Measurements from ENCODE around the gene GASK1B. TPM values are rescaled to one million over a fixed set of nuclear protein-coding genes. Genes with fewer than 3 reads are reported as not detected.

Gene GASK1B
- total RNA-seq, 4 donors from 2014 or later, result 7.9 to 22.5 (median 14.1) TPM

DNA sequence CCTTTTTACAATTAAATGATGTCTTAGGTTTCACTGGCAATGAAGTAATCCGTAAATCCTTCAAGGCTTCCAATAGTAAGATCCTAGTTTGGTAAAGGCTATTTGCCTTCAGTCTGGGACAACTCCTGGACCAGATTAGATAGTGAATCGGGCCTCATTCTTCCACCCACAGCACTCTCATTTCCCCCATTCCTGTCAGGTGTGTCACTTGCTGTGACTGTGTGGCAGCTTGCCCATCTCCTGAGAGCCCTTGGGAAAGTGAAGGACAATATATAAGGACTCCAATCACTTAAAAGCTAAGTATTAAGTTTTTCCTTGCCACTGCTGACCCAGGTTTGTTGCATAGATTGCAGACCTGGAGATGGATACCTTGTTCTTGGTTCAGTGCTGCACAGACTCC, 3.3 kb upstream of the GASK1B start:
- TF ChIP-seq, protein P1, sequence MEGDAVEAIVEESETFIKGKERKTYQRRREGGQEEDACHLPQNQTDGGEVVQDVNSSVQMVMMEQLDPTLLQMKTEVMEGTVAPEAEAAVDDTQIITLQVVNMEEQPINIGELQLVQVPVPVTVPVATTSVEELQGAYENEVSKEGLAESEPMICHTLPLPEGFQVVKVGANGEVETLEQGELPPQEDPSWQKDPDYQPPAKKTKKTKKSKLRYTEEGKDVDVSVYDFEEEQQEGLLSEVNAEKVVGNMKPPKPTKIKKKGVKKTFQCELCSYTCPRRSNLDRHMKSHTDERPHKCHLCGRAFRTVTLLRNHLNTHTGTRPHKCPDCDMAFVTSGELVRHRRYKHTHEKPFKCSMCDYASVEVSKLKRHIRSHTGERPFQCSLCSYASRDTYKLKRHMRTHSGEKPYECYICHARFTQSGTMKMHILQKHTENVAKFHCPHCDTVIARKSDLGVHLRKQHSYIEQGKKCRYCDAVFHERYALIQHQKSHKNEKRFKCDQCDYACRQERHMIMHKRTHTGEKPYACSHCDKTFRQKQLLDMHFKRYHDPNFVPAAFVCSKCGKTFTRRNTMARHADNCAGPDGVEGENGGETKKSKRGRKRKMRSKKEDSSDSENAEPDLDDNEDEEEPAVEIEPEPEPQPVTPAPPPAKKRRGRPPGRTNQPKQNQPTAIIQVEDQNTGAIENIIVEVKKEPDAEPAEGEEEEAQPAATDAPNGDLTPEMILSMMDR (IDR thresholded peaks at IDR 0.05), result no peak
- no peak for TF ChIP-seq EP300 (IDR thresholded peaks at IDR 0.05; ENCODE audit: low read depth)
- TF ChIP-seq POLR2A (IDR thresholded peaks at IDR 0.05), result no peak
- no peak for TF ChIP-seq POLR2AphosphoS5 (IDR thresholded peaks at IDR 0.05)
- Histone ChIP-seq H3K9me3 (no peaks in the 10 kb centered on the region), H3K4me3 (no peak overlapping the region), H3K36me3 (no peaks in the 10 kb centered on the region), H3K27ac (no peak overlapping the region), H3K27me3 (no peaks in the 10 kb centered on the region), H3K4me1 (peaks cover 0 to 32% (median 14%) of the 10 kb centered on the region in 4 donors)
- DNase-seq, result peak; percentile 25
- WGBS, 2 donors (ENCODE audit: low coverage in 1 of 2), result 42 to 71% methylated on average over 1 to 2 of the region's 2 CpGs
- in situ Hi-C loops (cut with MboI; ENCODE audit: low pct_ligation_motif_present in 1 of 4, low pct_unique_long_range_greater_than_20kb in 1 of 4, low sequenced_read_pairs in 3 of 4) (no loop called here), intact Hi-C loops (cut with DNase I; ENCODE audit: low total_unique reads) (no loop called here)

DNA sequence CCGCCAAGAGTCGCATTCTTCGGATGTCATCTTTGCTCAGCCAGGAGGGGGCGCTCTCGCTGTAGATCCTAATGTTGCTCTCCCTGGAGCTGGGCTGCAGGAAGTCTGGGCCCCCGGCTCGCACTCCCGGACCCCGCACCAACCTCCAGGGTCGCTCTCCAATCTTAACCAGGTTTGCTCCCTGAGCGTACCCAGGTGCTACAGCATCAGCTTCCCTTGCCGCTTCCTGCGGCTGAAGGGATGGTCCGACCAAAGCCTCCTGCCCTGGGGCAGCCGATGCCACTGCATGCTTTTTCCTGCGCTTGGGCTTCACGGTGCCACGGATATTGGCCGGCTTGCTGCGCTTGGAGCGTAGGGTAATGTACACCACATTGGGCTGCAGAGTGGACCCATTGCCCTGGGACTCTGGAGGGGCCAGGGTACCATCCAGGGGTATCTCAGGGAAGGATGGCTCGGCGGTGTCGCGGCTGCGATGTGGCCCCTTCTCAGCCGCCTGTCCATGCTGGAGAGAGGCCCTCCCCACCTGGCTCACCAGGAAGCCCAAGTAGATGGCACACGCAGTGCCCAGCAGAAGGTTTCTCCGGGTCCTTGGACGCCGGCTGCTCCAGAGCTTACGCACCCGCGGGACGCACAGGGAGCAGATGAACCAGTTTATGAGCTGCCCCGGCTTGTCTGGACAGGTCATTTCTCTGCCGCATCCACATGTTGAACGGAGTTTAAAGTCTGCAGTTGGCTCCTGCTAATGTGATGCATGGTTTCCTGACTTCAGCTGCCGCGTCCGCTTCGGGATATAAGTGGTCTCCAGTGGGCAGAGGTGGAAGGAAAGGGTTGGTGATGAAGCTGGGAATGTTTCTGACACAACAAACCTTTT, 1.9 kb downstream of the GASK1B start:
- no peaks in the 10 kb centered on the region for H3K27me3 ChIP-seq
- H3K9me3 ChIP-seq, result no peaks in the 10 kb centered on the region
- in situ Hi-C loops (cut with MboI; ENCODE audit: low pct_ligation_motif_present in 1 of 4, low pct_unique_long_range_greater_than_20kb in 1 of 4, low sequenced_read_pairs in 3 of 4) (loop anchor here in 1 of 4 donors (25.0 kb wide), 1 partner anchor 184 kb away; no protein-coding TSS in a partner anchor), intact Hi-C loops (cut with DNase I; ENCODE audit: low total_unique reads) (no loop called here)
- H3K36me3 ChIP-seq, result no peaks in the 10 kb centered on the region
- peak; percentile 45 for DNase-seq
- peak overlapping the region; percentile 5 to 37 (median 29) for H3K4me3 ChIP-seq
- peak overlapping the region; percentile 70 to 82 (median 78) for H3K27ac ChIP-seq
- TF ChIP-seq POLR2A (IDR thresholded peaks at IDR 0.05), result no peak
- TF ChIP-seq, protein P1 (IDR thresholded peaks at IDR 0.05), result peak; percentile 32 to 45 (median 39)
- H3K4me1 ChIP-seq, result peaks cover 0 to 32% (median 16%) of the 10 kb centered on the region in 4 donors
- 11 to 74% methylated on average over 5 to 28 of the region's 42 CpGs for WGBS, 2 donors (ENCODE audit: low coverage in 1 of 2)

DNA sequence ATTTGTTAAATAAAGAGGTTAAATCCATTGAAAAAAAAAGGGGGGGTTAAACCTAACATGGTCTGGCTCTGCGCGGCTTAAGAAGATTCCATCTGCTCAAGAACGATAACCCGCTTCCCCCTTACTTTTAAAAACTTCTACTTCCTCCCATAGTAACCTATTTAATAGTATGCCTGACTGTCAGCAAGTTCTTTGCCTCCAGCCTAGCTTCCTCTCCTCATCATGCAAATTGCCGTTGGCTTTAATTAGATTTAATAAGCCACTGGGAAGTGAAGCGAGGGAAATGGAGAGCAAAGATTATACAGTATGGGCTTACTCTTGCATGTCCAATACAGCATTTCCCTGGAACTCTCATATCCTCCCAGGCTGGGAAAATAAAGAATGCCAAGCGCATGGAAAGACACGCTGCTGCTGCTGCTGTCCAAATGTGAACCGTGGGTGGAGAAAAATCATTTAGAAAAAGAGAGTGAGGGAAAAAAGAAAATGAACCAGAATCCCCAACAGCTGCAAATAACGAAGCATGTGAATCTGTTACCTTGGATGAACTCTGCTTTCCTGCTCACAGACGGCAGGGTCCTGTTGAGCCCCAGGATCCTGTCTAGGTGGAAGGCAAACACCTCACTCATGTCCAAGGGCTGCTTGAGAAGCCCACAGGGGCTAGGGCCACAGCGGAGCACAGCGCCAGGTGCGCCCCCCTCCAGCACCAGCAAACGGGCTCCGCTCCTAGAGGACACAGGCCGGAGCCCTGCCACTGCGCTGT, 2.7 kb downstream of the GASK1B start:
- no peak for DNase-seq
- Histone ChIP-seq H3K9me3 (no peaks in the 10 kb centered on the region), H3K4me3 (peak overlapping the region in 3 of 4 donors; percentile 25 to 37 (median 33)), H3K4me1 (peaks cover 0 to 39% (median 16%) of the 10 kb centered on the region in 4 donors), H3K36me3 (no peaks in the 10 kb centered on the region), H3K27me3 (no peaks in the 10 kb centered on the region), H3K27ac (peak overlapping the region; percentile 70 to 82 (median 78))
- WGBS, 2 donors (ENCODE audit: low coverage in 1 of 2), result 50 to 59% methylated on average over 11 to 18 of the region's 18 CpGs
- intact Hi-C loops (cut with DNase I; ENCODE audit: low total_unique reads) (no loop called here), in situ Hi-C loops (cut with MboI; ENCODE audit: low pct_ligation_motif_present in 1 of 4, low pct_unique_long_range_greater_than_20kb in 1 of 4, low sequenced_read_pairs in 3 of 4) (loop anchor here (5.0 to 25.0 kb wide), 4 partner anchors 155 to 183 kb away; no protein-coding TSS in a partner anchor)
- TF ChIP-seq POLR2A (IDR thresholded peaks at IDR 0.05), result no peak
- TF ChIP-seq, protein P1 (IDR thresholded peaks at IDR 0.05), result no peak
- TF ChIP-seq POLR2AphosphoS5 (IDR thresholded peaks at IDR 0.05), result no peak
- TF ChIP-seq EP300 (IDR thresholded peaks at IDR 0.05; ENCODE audit: low read depth), result no peak

DNA sequence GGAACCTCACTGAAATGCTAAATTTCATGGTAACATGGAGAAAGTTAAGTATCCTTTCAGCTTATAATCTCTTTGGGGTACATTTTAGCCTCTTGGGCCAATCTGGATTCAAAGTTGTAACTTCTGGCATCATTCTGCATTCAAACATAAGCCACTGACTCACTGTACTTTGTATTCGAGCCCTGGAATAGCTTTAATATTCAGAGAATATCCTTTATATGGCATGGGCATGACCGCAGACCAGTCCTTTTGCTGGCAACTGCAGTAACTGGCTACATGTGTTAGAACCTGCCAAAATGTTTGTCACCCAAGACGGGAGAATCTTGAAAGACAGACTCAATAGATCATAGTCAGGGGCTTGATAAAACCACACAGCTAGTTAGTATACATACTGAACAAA, 3.3 kb downstream of the GASK1B start:
- intact Hi-C loops (cut with DNase I; ENCODE audit: low total_unique reads) (no loop called here), in situ Hi-C loops (cut with MboI; ENCODE audit: low pct_ligation_motif_present in 1 of 4, low pct_unique_long_range_greater_than_20kb in 1 of 4, low sequenced_read_pairs in 3 of 4) (loop anchor here (5.0 to 25.0 kb wide), 4 partner anchors 155 to 182 kb away; no protein-coding TSS in a partner anchor)
- TF ChIP-seq, protein P1 (IDR thresholded peaks at IDR 0.05), result no peak
- TF ChIP-seq EP300 (IDR thresholded peaks at IDR 0.05; ENCODE audit: low read depth) (no peak), POLR2AphosphoS5 (IDR thresholded peaks at IDR 0.05) (no peak), POLR2A (IDR thresholded peaks at IDR 0.05) (no peak)
- Histone ChIP-seq H3K4me3 (peak overlapping the region in 3 of 4 donors; percentile 25 to 37 (median 33)), H3K27ac (peak overlapping the region; percentile 70 to 82 (median 78)), H3K4me1 (peaks cover 0 to 39% (median 16%) of the 10 kb centered on the region in 4 donors), H3K36me3 (no peaks in the 10 kb centered on the region), H3K9me3 (no peaks in the 10 kb centered on the region), H3K27me3 (no peaks in the 10 kb centered on the region)
- WGBS, 2 donors (ENCODE audit: low coverage in 1 of 2), result 45 to 51% methylated on average over 2 to 3 of the region's 3 CpGs
- no peak for DNase-seq
